Endothelial cell (in vitro differentiated cells): ENCODE measurements around the gene ZNF512B. TPM values are rescaled to one million over a fixed set of nuclear protein-coding genes. Genes with fewer than 3 reads are reported as not detected.

Experiments used
- DNase-seq: peaks from one replicate; pipeline ENCODE4 v3.0.0; 2021; ENCODE audit warnings: low spot score
- H3K27ac Mint-ChIP-seq: one replicate; pipeline ENCODE4 v1.8.0; 2021; ENCODE audit warnings: mixed read lengths, inconsistent platforms; ENCODE audit not compliant: unreplicated experiment
- H3K27me3 Mint-ChIP-seq: one replicate; pipeline ENCODE4 v1.8.0; 2021; ENCODE audit warnings: mild to moderate bottlenecking, moderate library complexity, mixed read lengths, inconsistent platforms; ENCODE audit not compliant: unreplicated experiment
- H3K36me3 Mint-ChIP-seq: one replicate; pipeline ENCODE4 v1.8.0; 2021; ENCODE audit warnings: mild to moderate bottlenecking, low read depth, mixed read lengths, inconsistent platforms; ENCODE audit not compliant: unreplicated experiment
- H3K4me1 Mint-ChIP-seq: one replicate; pipeline ENCODE4 v1.8.0; 2021; ENCODE audit warnings: mild to moderate bottlenecking, mixed read lengths, inconsistent platforms; ENCODE audit not compliant: unreplicated experiment
- H3K4me3 Mint-ChIP-seq: one replicate; pipeline ENCODE4 v1.8.0; 2021; ENCODE audit warnings: mild to moderate bottlenecking, mixed read lengths, inconsistent platforms; ENCODE audit not compliant: unreplicated experiment
- H3K9me3 Mint-ChIP-seq: one replicate; pipeline ENCODE4 v1.8.0; 2021; ENCODE audit warnings: mixed read lengths, inconsistent platforms; ENCODE audit not compliant: unreplicated experiment
- total RNA-seq: library from RNA; stranded (reverse); fragmentation: NEBNext Ultra II Directional; extraction: Animal tissue kit (Norgen Biotek cat#: 25700); gene quantifications from one replicate; pipeline ENCODE4 v1.2.1, GENCODE V29; 2021; ENCODE audit not compliant: unreplicated experiment
- TF ChIP-seq, protein P1 (sequence below): fragments of 200-600 bp; sonication (generic); IDR thresholded peaks from one replicate; pipeline ENCODE4 v1.5.0; 2021; ENCODE audit warnings: antibody characterized with exemption; ENCODE audit not compliant: unreplicated experiment

Gene ZNF512B
- total RNA-seq, 1 donor from 2014 or later: 40.8 TPM

- H3K4me1 Mint-ChIP-seq: peaks cover 18% of the 10 kb centered on the region
Observed at GRCh38 chr20:63945031-63945658, 24.6 kb downstream of the ZNF512B start.

DNA sequence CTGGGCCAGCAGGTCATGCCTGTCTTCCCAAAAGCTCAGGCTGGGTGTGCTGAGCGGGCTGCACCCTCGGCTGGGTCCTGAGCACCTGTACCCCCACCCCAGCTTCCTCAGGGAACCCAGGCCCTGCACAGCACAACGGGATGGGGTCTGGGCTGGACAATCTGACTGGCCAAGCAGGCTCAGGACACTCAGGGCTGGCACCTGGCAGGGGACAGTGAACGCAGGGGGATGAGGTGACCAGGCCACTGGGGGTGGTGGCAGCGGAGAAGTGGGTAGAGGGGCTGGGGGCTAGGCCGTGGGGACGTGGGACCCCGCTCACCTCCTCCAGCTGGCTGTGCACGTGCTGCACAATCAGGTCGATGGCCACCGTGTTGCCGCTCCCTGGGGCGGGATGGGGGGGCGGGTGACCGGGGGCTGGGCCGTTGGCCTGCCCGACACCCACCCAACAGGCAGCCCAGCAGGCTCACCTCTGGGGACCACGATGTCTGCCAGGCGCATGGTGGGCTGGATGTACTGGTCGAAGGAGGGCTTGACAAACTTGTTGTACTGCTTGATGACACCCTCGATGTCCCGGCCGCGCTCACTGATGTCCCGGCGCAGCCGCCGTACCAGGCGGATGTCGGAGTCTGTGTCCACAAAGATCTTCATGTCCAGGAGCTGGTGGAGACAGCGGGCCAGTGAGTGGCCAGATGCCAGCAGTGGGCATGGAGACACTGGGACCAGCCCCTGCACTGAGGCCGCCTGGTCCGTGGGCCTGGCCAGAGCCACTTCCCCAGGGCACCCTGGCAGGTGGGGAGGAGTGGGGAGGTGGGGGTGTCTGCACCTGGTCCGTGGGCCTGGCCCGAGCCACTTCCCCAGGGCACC, 25.4 kb downstream of the ZNF512B start:
- peaks cover 17% of the 10 kb centered on the region for H3K27me3 Mint-ChIP-seq

More at GRCh38 chr20:63945031-63945658, 24.6 kb downstream of the ZNF512B start:
- Mint-ChIP-seq H3K4me3 (no peak overlapping the region), H3K27me3 (peaks cover 23% of the 10 kb centered on the region), H3K36me3 (peaks cover 15% of the 10 kb centered on the region), H3K27ac (no peak overlapping the region), H3K9me3 (no peaks in the 10 kb centered on the region)
- TF ChIP-seq, protein P1, sequence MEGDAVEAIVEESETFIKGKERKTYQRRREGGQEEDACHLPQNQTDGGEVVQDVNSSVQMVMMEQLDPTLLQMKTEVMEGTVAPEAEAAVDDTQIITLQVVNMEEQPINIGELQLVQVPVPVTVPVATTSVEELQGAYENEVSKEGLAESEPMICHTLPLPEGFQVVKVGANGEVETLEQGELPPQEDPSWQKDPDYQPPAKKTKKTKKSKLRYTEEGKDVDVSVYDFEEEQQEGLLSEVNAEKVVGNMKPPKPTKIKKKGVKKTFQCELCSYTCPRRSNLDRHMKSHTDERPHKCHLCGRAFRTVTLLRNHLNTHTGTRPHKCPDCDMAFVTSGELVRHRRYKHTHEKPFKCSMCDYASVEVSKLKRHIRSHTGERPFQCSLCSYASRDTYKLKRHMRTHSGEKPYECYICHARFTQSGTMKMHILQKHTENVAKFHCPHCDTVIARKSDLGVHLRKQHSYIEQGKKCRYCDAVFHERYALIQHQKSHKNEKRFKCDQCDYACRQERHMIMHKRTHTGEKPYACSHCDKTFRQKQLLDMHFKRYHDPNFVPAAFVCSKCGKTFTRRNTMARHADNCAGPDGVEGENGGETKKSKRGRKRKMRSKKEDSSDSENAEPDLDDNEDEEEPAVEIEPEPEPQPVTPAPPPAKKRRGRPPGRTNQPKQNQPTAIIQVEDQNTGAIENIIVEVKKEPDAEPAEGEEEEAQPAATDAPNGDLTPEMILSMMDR: no peak
- no peak for DNase-seq

DNA sequence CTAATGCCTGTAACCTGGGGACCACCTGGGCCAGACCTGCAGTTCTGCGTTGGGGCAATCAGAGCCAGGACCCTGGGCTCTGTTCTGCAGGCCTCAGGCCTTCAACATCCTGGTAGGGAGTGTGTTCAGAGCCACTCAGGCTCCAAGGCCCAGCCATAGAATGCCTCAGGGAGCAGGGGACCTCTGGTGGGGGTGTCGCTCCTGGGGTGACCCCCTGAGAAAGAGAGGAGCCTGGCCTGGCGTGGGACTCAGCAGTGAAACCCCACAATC, 26.0 kb downstream of the ZNF512B start:
- Mint-ChIP-seq H3K4me1 (peaks cover 15% of the 10 kb centered on the region), H3K36me3 (peaks cover 15% of the 10 kb centered on the region), H3K27me3 (peaks cover 13% of the 10 kb centered on the region), H3K4me3 (no peak overlapping the region), H3K27ac (no peak overlapping the region), H3K9me3 (no peaks in the 10 kb centered on the region)
- DNase-seq: no peak
- TF ChIP-seq, protein P1: no peak

More for the DNA sequence above, 25.4 kb downstream of the ZNF512B start:
- H3K36me3 Mint-ChIP-seq: peaks cover 15% of the 10 kb centered on the region
- no peak for DNase-seq
- no peak overlapping the region for H3K27ac Mint-ChIP-seq
- H3K4me3 Mint-ChIP-seq: no peak overlapping the region
- H3K9me3 Mint-ChIP-seq: no peaks in the 10 kb centered on the region
- H3K4me1 Mint-ChIP-seq: peaks cover 18% of the 10 kb centered on the region
- TF ChIP-seq, protein P1: no peak

GRCh38 chr20:63942969-63943807, 26.5 kb downstream of the ZNF512B start:
- Mint-ChIP-seq H3K9me3 (no peaks in the 10 kb centered on the region), H3K36me3 (peaks cover 15% of the 10 kb centered on the region), H3K4me1 (peaks cover 11% of the 10 kb centered on the region), H3K27ac (no peak overlapping the region), H3K27me3 (peaks cover 9% of the 10 kb centered on the region), H3K4me3 (no peak overlapping the region)
- no peak for DNase-seq
- TF ChIP-seq, protein P1: no peak
